Progenitor cell of endocrine pancreas (in vitro differentiated cells): ENCODE data around the gene PCGF6. TPM values are rescaled to one million over a fixed set of nuclear protein-coding genes. Genes with fewer than 3 reads are reported as not detected.
"Not testable (repeated sequence)": the region's sequence is repeated elsewhere in the genome, so short reads cannot be mapped to it uniquely, and the experiment has no call there.

Source experiments
- DNase-seq: peaks from one replicate; pipeline ENCODE4 v3.0.0; 2021; ENCODE audit warnings: low spot score; ENCODE audit not compliant: unreplicated experiment
- H3K27ac Mint-ChIP-seq: 2 replicates; pipeline ENCODE4 v1.8.0; 2021; ENCODE audit warnings: mild to moderate bottlenecking, moderate library complexity, mixed read lengths
- H3K27me3 Mint-ChIP-seq: 2 replicates; pipeline ENCODE4 v1.8.0; 2021; ENCODE audit warnings: mixed read lengths
- H3K36me3 Mint-ChIP-seq: 2 replicates; pipeline ENCODE4 v1.8.0; 2022; ENCODE audit warnings: mixed read lengths; ENCODE audit not compliant: insufficient read depth
- H3K4me1 Mint-ChIP-seq: 2 replicates; pipeline ENCODE4 v1.8.0; 2021; ENCODE audit warnings: low read depth, mixed read lengths
- H3K4me3 Mint-ChIP-seq: 2 replicates; pipeline ENCODE4 v1.8.0; 2021; ENCODE audit warnings: low read depth, mild to moderate bottlenecking, moderate library complexity, mixed read lengths
- H3K9me3 Mint-ChIP-seq: 2 replicates; pipeline ENCODE4 v1.8.0; 2021; ENCODE audit warnings: low read depth, mixed read lengths
- total RNA-seq: library from RNA; stranded (reverse); gene quantifications from 2 replicates; pipeline ENCODE4 v1.2.1, GENCODE V29; 2021
- TF ChIP-seq, protein P1 (sequence below): fragments of 200-600 bp; sonication (generic); IDR thresholded peaks from one replicate; pipeline ENCODE4 v1.5.0; 2021; ENCODE audit warnings: antibody characterized with exemption, mild to moderate bottlenecking; ENCODE audit not compliant: unreplicated experiment

PCGF6 gene
- total RNA-seq, 1 donor from 2014 or later, result 13.4 TPM

DNA sequence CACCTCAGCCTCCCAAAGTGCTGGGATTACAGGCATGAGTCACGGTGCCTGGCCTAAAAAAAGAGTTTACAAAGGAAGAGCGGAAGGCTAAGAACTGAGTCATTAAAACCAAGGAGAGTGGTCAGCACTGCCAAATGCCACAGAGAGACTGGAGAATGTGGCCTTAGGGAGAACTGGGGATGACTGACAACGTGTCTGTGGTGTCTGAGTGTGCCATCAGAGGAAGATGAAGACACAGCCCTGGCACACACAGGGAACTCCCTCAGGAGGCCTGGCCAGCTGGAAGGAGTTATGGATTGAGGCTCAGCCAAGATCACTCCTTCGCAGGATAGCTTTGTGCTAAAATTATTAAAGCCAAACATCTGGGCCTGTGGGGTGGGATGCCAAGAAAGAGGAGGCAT is 77.9 kb downstream of the PCGF6 start:
- H3K27me3 Mint-ChIP-seq, result peaks cover 58% of the 10 kb centered on the region
- no peaks in the 10 kb centered on the region for H3K36me3 Mint-ChIP-seq
- DNase-seq, result no peak
- H3K9me3 Mint-ChIP-seq, result no peaks in the 10 kb centered on the region
- no peaks in the 10 kb centered on the region for H3K4me1 Mint-ChIP-seq
- H3K4me3 Mint-ChIP-seq, result no peak overlapping the region
- H3K27ac Mint-ChIP-seq, result no peak overlapping the region
- TF ChIP-seq, protein P1, sequence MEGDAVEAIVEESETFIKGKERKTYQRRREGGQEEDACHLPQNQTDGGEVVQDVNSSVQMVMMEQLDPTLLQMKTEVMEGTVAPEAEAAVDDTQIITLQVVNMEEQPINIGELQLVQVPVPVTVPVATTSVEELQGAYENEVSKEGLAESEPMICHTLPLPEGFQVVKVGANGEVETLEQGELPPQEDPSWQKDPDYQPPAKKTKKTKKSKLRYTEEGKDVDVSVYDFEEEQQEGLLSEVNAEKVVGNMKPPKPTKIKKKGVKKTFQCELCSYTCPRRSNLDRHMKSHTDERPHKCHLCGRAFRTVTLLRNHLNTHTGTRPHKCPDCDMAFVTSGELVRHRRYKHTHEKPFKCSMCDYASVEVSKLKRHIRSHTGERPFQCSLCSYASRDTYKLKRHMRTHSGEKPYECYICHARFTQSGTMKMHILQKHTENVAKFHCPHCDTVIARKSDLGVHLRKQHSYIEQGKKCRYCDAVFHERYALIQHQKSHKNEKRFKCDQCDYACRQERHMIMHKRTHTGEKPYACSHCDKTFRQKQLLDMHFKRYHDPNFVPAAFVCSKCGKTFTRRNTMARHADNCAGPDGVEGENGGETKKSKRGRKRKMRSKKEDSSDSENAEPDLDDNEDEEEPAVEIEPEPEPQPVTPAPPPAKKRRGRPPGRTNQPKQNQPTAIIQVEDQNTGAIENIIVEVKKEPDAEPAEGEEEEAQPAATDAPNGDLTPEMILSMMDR, result no peak

DNA sequence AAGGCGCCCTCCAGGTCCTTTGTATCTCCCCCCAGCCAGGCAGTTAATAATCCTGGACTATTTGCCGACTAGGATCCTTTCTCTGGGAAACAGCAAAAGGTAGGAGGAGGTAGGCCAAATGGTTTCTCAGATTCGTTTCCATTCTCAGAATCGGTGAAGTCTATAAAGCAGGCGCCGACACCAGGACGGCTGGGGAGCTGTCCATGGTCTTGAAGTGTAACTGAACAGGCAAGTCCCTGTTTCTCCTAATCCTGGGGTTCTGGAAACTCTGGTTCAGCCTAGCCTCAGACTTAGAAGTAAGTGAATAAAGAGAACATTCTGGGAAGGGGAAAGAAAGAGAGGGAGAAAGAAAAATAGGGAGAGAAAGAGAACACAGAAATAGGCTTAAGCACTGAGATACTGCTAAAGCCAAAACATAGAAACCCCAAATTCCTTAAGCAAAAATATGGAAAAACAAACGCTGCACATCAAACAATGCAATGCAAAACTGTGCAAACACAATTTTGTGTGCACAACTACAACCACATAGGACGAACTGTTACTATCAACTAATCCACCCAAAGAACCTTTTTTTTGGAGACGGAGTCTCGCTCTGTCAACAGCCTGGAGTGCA is 85.1 kb downstream of the PCGF6 start:
- TF ChIP-seq, protein P1, result no peak
- Mint-ChIP-seq H3K27me3 (peaks cover 30% of the 10 kb centered on the region), H3K4me3 (no peak overlapping the region), H3K4me1 (peaks cover 2% of the 10 kb centered on the region), H3K27ac (no peak overlapping the region), H3K9me3 (peaks cover 4% of the 10 kb centered on the region), H3K36me3 (no peaks in the 10 kb centered on the region)
- peak; percentile 76 for DNase-seq

DNA sequence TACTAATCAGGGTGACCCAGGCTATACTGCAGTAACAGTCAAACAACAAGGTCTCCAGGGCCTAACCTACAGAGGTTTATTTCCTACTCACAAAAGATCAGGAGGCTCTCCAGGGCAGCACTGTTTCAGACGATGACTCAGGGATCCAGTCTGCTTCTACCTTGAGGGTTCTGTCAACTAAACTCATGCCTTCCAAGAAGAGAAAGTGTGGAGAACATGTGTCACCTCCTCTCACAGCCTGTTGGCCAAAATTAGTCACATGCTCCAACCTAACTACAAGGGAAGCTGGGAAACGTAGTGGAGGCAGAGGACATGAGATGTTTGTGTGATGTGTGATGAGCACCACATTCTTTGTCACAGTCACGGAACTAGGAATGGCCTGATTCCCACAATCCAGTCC is 88.7 kb downstream of the PCGF6 start:
- DNase-seq, result no peak
- Mint-ChIP-seq H3K4me3 (no peak overlapping the region), H3K4me1 (peaks cover 2% of the 10 kb centered on the region), H3K9me3 (peaks cover 18% of the 10 kb centered on the region), H3K27ac (no peak overlapping the region), H3K27me3 (peaks cover 16% of the 10 kb centered on the region), H3K36me3 (peaks cover 2% of the 10 kb centered on the region)
- TF ChIP-seq, protein P1, result no peak

DNA sequence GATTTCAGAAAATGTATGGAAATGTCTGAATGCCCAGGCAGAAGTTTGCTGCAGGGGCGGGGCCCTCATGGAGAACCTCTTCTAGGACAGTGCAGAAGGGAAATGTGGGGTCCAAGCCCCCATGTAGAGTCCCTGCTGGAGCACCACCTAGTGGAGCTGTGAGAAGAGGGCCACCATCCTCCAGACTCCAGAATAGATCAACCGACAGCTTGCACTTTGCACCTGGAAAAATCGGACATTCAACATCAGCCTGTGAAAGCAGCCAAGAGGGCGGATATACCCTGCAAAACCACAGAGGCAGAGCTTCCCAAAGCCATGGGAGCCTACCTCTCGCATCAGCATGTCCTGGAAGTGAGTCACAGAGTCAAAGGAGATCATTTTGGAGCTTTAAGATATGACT is 91.0 kb downstream of the PCGF6 start:
- DNase-seq, result no peak
- H3K27me3 Mint-ChIP-seq, result peaks cover 10% of the 10 kb centered on the region
- peaks cover 18% of the 10 kb centered on the region for H3K9me3 Mint-ChIP-seq
- TF ChIP-seq, protein P1, result no peak
- peaks cover 2% of the 10 kb centered on the region for H3K36me3 Mint-ChIP-seq
- H3K4me1 Mint-ChIP-seq, result no peaks in the 10 kb centered on the region
- no peak overlapping the region for H3K27ac Mint-ChIP-seq
- no peak overlapping the region for H3K4me3 Mint-ChIP-seq

DNA sequence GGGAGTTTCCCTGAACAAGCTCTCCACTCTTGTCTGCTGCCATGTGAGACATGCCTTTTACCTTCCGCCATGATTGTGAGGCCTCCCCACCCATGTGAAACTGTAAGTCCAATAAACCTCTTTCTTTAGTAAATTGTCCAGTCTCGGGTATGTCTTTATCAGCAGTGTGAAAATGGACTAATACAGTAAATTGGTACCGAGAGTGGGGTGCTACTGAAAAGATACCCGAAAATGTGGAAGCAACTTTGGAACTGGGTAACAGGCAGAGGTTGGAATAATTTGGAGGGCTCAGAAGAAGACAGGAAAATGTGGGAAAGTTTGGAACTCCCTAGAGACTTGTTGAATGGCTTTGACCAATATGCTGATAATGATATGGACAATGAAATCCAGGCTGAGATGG is 92.0 kb downstream of the PCGF6 start:
- not testable (repeated sequence) for H3K4me3 Mint-ChIP-seq, H3K27ac Mint-ChIP-seq, DNase-seq, H3K36me3 Mint-ChIP-seq, H3K4me1 Mint-ChIP-seq, H3K27me3 Mint-ChIP-seq
- peaks cover 18% of the 10 kb centered on the region for H3K9me3 Mint-ChIP-seq

DNA sequence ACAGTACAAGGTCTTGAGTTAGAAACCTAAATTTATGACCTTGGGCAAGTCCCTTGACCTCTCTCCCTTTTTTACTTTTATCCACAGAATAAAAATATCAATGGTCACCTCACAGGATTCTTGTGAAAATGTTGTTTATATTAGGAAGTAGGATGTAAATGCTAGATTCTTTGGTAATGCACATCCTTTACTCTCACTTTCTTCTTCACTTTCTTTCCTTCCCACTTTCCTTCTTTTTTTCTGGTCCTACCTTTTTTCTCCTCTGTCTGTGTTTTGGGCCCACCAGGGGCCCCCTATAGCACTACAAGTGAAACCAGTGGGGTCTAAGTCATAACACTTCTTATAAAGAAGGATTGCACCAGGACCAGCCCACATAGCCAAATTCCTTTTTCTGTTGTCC is 93.1 kb downstream of the PCGF6 start:
- TF ChIP-seq, protein P1, result no peak
- no peak overlapping the region for H3K27ac Mint-ChIP-seq
- H3K27me3 Mint-ChIP-seq, result peaks cover 5% of the 10 kb centered on the region

More for the DNA sequence above, 93.1 kb downstream of the PCGF6 start:
- Mint-ChIP-seq H3K36me3 (peaks cover 2% of the 10 kb centered on the region), H3K4me1 (no peaks in the 10 kb centered on the region), H3K9me3 (peaks cover 18% of the 10 kb centered on the region), H3K4me3 (no peak overlapping the region)
- DNase-seq, result no peak
